ENCODE measurements around the gene PPIF.

PPIF gene

DNA sequence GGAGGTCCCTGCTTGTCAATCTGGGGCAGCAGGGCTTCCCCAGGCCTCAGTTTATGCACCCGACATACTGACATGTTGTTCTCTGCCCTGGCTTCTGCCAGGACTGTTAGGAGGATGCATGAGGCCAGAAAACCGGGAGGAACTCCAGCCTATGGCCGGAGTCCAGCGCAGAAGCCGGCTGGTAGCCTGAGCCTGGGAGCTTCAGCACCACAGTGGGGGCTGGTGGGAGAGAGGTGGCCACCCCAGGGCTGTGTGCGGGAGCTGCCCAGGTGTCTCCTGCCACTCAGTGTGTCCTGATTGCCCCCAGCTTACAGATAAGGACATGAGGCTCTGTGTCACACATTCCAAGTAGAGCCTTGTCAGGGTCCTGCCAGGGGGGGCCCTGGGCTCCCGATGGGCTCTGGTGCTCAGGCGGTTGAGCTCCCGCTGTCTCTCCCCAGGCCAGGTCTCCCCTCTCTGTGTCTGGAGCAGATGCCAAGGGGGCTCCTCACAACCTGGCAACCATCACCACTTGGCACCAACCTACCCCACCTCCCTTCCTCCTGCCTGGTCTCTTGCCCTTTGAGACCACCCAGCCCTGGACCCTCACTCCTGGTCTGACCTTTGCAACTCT lies 32.3 kb downstream of the PPIF start:
- H3K79me2 ChIP-seq (ENCODE audit: control insufficient read depth, low read length): no peaks in the 10 kb centered on the region
- H3K36me3 ChIP-seq (ENCODE audit: control insufficient read depth, low read length): no peaks in the 10 kb centered on the region
- no peaks in the 10 kb centered on the region for H3K4me1 ChIP-seq (ENCODE audit: control insufficient read depth, low read length)
- H3K9me3 ChIP-seq (ENCODE audit: control insufficient read depth, insufficient read depth, low read length): no peaks in the 10 kb centered on the region
- H3K27ac ChIP-seq (ENCODE audit: low read depth, low read length): no peak overlapping the region
- no peaks in the 10 kb centered on the region for H3K9me2 ChIP-seq (replicated peaks; ENCODE audit: control insufficient read depth, low read length)
- TF ChIP-seq EZH2phosphoT487 (IDR thresholded peaks at IDR 0.05; ENCODE audit: borderline replicate concordance, low read length): no peak
- TF ChIP-seq, protein P1, sequence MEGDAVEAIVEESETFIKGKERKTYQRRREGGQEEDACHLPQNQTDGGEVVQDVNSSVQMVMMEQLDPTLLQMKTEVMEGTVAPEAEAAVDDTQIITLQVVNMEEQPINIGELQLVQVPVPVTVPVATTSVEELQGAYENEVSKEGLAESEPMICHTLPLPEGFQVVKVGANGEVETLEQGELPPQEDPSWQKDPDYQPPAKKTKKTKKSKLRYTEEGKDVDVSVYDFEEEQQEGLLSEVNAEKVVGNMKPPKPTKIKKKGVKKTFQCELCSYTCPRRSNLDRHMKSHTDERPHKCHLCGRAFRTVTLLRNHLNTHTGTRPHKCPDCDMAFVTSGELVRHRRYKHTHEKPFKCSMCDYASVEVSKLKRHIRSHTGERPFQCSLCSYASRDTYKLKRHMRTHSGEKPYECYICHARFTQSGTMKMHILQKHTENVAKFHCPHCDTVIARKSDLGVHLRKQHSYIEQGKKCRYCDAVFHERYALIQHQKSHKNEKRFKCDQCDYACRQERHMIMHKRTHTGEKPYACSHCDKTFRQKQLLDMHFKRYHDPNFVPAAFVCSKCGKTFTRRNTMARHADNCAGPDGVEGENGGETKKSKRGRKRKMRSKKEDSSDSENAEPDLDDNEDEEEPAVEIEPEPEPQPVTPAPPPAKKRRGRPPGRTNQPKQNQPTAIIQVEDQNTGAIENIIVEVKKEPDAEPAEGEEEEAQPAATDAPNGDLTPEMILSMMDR (IDR thresholded peaks at IDR 0.05; ENCODE audit: low read depth, low read length, poor library complexity, severe bottlenecking): no peak
- no peak overlapping the region for H3K4me3 ChIP-seq (ENCODE audit: low read length)
- H4K20me1 ChIP-seq (ENCODE audit: control insufficient read depth, insufficient read depth, low read depth, low read length): no peaks in the 10 kb centered on the region
- H3K27me3 ChIP-seq (ENCODE audit: control insufficient read depth, low read length): no peaks in the 10 kb centered on the region
- no peak overlapping the region for H3K4me2 ChIP-seq (ENCODE audit: low read length)
- H3F3A ChIP-seq (ENCODE audit: control insufficient read depth, insufficient read depth): no peaks in the 10 kb centered on the region

DNA sequence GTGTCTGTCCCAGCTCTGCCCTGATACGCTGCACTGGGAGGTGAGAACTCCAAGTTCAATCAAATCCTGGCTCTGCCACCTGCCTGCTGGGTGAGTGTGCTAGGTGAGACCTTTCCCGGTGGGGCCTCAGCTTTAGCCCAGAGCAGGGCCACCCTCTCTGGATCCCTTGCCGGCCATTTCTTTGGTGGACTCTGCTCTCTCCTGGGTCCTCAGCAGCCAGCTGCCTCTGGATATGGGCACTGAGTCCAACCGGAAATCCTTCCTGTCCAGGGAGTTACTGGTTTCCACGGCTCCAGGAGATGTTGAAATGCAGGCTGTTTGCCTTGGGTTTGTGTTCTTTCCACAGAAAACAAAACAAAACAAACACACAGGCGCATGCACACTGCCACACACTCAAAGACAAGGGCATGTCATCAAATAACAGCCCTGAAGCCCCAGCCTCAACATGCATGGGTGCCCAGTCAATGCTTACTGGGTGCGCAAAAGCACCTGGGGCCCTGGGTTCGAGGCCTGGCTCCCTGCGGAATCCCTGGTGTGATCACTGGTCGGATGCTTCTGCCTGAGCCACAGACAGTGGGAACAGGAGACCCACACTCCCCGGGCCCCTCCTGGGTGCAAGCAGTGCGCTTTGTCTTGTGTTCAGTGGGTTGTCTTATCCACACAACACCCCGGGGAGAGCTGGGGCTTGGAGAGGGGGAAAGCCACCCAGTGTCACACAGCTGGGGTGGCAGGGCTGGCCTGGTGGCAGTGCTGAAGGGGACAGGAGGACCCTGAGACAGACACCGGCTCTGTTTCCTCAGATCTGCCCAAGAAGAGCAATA lies 33.1 kb downstream of the PPIF start:
- Histone ChIP-seq H3K4me1 (ENCODE audit: control insufficient read depth, low read length) (no peaks in the 10 kb centered on the region), H3K4me2 (ENCODE audit: low read length) (no peak overlapping the region), H3K79me2 (ENCODE audit: control insufficient read depth, low read length) (no peaks in the 10 kb centered on the region), H3K9me2 (replicated peaks; ENCODE audit: control insufficient read depth, low read length) (no peaks in the 10 kb centered on the region), H3K27ac (ENCODE audit: low read depth, low read length) (no peak overlapping the region), H3K27me3 (ENCODE audit: control insufficient read depth, low read length) (no peaks in the 10 kb centered on the region), H3K36me3 (ENCODE audit: control insufficient read depth, low read length) (no peaks in the 10 kb centered on the region), H3F3A (ENCODE audit: control insufficient read depth, insufficient read depth) (no peaks in the 10 kb centered on the region), H4K20me1 (ENCODE audit: control insufficient read depth, insufficient read depth, low read depth, low read length) (no peaks in the 10 kb centered on the region), H3K4me3 (ENCODE audit: low read length) (no peak overlapping the region), H3K9me3 (ENCODE audit: control insufficient read depth, insufficient read depth, low read length) (no peaks in the 10 kb centered on the region)
- TF ChIP-seq, protein P1 (IDR thresholded peaks at IDR 0.05; ENCODE audit: low read depth, low read length, poor library complexity, severe bottlenecking): no peak
- TF ChIP-seq EZH2phosphoT487 (IDR thresholded peaks at IDR 0.05; ENCODE audit: borderline replicate concordance, low read length): no peak

DNA sequence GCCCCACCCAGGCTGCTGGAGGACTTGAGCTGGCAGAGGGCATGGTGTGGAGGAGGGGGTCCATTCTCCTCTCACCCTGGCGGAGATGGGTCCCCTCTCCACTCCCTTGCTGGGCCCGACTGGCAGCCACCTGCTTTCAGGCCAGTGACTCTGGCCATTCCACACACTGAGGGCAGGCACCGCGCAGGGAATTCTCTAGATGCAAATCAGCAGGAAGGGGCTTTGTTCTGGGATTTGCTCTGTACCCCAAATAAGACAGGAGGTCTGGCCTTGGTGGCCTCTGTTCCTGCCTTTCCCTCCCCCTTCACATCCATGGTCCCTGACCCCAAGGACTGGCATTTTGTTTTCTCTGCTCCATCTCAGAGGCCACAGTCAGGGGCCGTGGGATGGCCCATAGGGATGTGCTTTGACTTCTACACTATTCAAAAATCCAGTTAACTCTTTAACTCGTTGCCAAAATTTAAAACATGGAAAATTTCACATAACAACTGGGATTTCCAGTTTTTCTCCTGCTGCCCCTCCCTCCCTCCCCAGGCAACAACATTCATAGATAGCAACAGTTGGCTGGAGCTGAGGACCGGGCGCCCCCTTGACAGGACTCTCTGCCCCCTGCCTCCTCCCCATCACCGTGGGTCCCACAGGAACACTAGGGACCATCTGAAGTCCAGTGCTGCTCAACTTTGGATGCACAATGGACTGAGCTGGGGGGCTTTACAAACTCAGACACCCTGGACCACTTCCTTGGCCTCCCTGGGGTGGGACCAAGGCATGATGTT lies 33.9 kb downstream of the PPIF start:
- no peaks in the 10 kb centered on the region for H3K9me2 ChIP-seq (replicated peaks; ENCODE audit: control insufficient read depth, low read length)
- H3K4me1 ChIP-seq (ENCODE audit: control insufficient read depth, low read length): no peaks in the 10 kb centered on the region
- TF ChIP-seq, protein P1 (IDR thresholded peaks at IDR 0.05; ENCODE audit: low read depth, low read length, poor library complexity, severe bottlenecking): no peak
- no peak for TF ChIP-seq EZH2phosphoT487 (IDR thresholded peaks at IDR 0.05; ENCODE audit: borderline replicate concordance, low read length)
- no peaks in the 10 kb centered on the region for H3K36me3 ChIP-seq (ENCODE audit: control insufficient read depth, low read length)
- no peak overlapping the region for H3K4me3 ChIP-seq (ENCODE audit: low read length)
- H3K9me3 ChIP-seq (ENCODE audit: control insufficient read depth, insufficient read depth, low read length): no peaks in the 10 kb centered on the region
- no peak overlapping the region for H3K27ac ChIP-seq (ENCODE audit: low read depth, low read length)
- no peaks in the 10 kb centered on the region for H3F3A ChIP-seq (ENCODE audit: control insufficient read depth, insufficient read depth)
- H4K20me1 ChIP-seq (ENCODE audit: control insufficient read depth, insufficient read depth, low read depth, low read length): no peaks in the 10 kb centered on the region
- H3K79me2 ChIP-seq (ENCODE audit: control insufficient read depth, low read length): no peaks in the 10 kb centered on the region
- no peak overlapping the region for H3K4me2 ChIP-seq (ENCODE audit: low read length)
- H3K27me3 ChIP-seq (ENCODE audit: control insufficient read depth, low read length): no peaks in the 10 kb centered on the region
